IMR-90 (cell line): ENCODE results near the gene DIPK1B. TPM values are rescaled to one million over a fixed set of nuclear protein-coding genes. Genes with fewer than 3 reads are reported as not detected.

ENCODE experiments used
- FOS ChIP-seq: fragments of 150-350 bp; IDR thresholded peaks from 2 replicates; pipeline ENCODE4 v1.6.1; 2016; ENCODE audit warnings: low read depth, low read length
- MAZ ChIP-seq: IDR thresholded peaks from 2 replicates; pipeline ENCODE4 v1.6.1; 2012; ENCODE audit warnings: low read depth, mild to moderate bottlenecking, low read length, improper control_type of control experiment, moderate library complexity, borderline replicate concordance
- polyA plus RNA-seq, 3 experiments: library from polyadenylated mRNA; depleted of rRNA; stranded (reverse); fragments of >200 nt; gene quantifications; 2 replicates each; pipeline ENCODE4 v1.2.3, GENCODE V29; 2012; ENCODE audit warnings: low replicate concordance in 1 of 3
- total RNA-seq: library from RNA; depleted of rRNA; stranded (reverse); fragments of >200 nt; gene quantifications from 2 replicates; pipeline ENCODE4 v1.2.3, GENCODE V29; 2012
- TF ChIP-seq, protein P1 (sequence below): fragments of 150-350 bp; IDR thresholded peaks from 2 replicates; pipeline ENCODE4 v1.6.1; 2016; ENCODE audit warnings: low read depth, mild to moderate bottlenecking, low read length, moderate library complexity, borderline replicate concordance

DIPK1B gene
- total and polyA plus RNA-seq, 2 of the 4 experiments (the other 2 are of a cell fraction): 3.4 to 7.1 TPM

DNA sequence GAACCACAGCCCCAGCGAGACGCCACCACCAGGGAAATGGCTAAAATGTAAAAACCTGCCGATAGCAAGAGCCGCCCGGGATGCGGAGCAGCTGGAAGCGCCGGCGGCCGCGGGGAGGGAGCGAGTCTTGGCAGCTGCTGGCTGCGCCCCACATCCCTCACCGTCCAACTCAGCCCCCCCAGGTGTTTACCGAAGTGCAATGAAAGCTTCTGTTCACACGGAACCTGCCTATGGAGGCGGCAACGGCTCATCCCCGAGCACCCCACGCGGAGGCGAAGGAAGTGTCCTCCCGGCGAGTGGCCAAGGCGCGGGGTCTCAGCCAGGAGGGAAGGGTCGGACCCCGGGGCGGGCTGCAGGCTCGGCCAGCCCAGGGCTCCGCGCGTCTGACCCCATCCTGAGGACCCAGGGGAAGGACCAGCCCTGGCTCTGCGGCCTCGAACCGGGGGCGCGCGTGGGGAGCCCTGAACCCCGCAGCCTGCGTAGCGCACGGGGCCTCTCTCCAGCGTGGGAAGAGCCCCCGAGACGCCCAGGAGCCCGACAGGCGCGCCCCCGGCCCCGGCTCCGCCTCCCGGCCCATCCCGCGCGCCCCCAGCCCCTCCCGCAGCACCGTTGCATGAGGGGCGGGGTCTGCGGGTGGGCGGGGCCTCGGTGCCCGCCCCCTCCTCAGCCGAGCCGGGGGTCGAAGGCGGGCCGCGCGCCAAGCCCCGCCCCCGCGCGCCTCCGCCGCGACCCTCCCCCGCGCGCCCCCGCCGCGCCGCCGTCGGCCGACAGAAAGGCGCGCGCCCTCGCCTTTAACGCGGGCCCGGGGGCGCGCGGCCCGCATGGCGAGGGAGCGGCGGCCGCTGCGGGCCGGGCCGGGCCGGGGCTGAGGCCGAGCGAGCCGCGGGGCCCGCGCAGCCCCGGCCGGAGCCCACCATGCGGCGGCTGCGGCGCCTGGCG, at the start of gene DIPK1B (continued):
- TF ChIP-seq, protein P1, sequence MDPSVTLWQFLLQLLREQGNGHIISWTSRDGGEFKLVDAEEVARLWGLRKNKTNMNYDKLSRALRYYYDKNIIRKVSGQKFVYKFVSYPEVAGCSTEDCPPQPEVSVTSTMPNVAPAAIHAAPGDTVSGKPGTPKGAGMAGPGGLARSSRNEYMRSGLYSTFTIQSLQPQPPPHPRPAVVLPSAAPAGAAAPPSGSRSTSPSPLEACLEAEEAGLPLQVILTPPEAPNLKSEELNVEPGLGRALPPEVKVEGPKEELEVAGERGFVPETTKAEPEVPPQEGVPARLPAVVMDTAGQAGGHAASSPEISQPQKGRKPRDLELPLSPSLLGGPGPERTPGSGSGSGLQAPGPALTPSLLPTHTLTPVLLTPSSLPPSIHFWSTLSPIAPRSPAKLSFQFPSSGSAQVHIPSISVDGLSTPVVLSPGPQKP: no peak
- TF ChIP-seq MAZ (no peak), FOS (no peak)
